ENCODE data around the gene ORC1.

- TF ChIP-seq POLR2A (IDR thresholded peaks at IDR 0.05) (no peak), CTCF (IDR thresholded peaks at IDR 0.05) (no peak)
These were observed 46.8 kb downstream of the ORC1 start for GRCh38 chr1:52357397-52357796.
